Colonic mucosa (tissue), 4 donors: ENCODE data around the gene SMTNL1. TPM values are rescaled to one million over a fixed set of nuclear protein-coding genes. Genes with fewer than 3 reads are reported as not detected.

Source experiments
- DNase-seq: peaks from one replicate; pipeline ENCODE4 v3.0.0-alpha.2; 2020
- H3K27ac ChIP-seq: fragments of 200-600 bp; one replicate; pipeline ENCODE4 v1.8.0; 2021
- H3K27me3 ChIP-seq: fragments of 200-600 bp; one replicate; pipeline ENCODE4 v1.8.0; 2021
- H3K36me3 ChIP-seq: fragments of 200-600 bp; one replicate; pipeline ENCODE4 v1.8.0; 2021
- H3K4me1 ChIP-seq: fragments of 200-600 bp; one replicate; pipeline ENCODE4 v1.8.0; 2021; ENCODE audit warnings: mild to moderate bottlenecking
- H3K4me3 ChIP-seq: fragments of 200-600 bp; one replicate; pipeline ENCODE4 v1.8.0; 2021
- H3K9ac ChIP-seq, 2 donors: one replicate each; pipeline ENCODE4 v1.7.0; 2013; ENCODE audit warnings: control low read depth in 2 of 2, low read depth in 2 of 2, low read length in 2 of 2
- H3K9me3 ChIP-seq: fragments of 200-600 bp; one replicate; pipeline ENCODE4 v1.8.0; 2021
- CTCF ChIP-seq: fragments of 200-600 bp; IDR thresholded peaks from one replicate; pipeline ENCODE4 v1.8.0; 2022; ENCODE audit warnings: antibody characterized with exemption, mild to moderate bottlenecking
- intact Hi-C: fragments of 100-400 bp; cut with DNase I; formaldehyde crosslinking; loops from one replicate; pipeline ENCODE4 v1.14.1; 2022
- total RNA-seq, 2 donors: library from RNA; stranded (reverse); fragmentation: NEBNext Ultra II Directional in 1 of 2; extraction: Animal tissue kit (Norgen Biotek cat#: 25700) in 1 of 2; gene quantifications; one replicate each; pipeline ENCODE4 v1.2.1, GENCODE V29; 2021
- donor health status: healthy.
- donor health status: DM: no; HTN: no; CAD: no.
- donor health status: DM: no; HTN: no; CAD: no.

The SMTNL1 gene
- total RNA-seq, 2 donors from 2014 or later = not detected

- H3K27ac ChIP-seq = no peak within 1 kb of the TSS
- no peaks in the 10 kb centered on the region for H3K9me3 ChIP-seq
- peak within 1 kb of the TSS; percentile 65 to 81 for H3K9ac ChIP-seq
- no peak for TF ChIP-seq CTCF
- H3K27me3 ChIP-seq = no peaks in the 10 kb centered on the region
- peaks cover 4% of the 10 kb centered on the region for H3K4me1 ChIP-seq
- intact Hi-C loops = no loop called here
- peak; percentile 72 for DNase-seq
- H3K36me3 ChIP-seq = no peaks in the 10 kb centered on the region
- H3K4me3 ChIP-seq = peak within 1 kb of the TSS; percentile 79
Observed at GRCh38 chr11:57515332-57516060, 21.9 kb upstream of the SMTNL1 start, which contains the start of gene SLC43A1. SLC43A1 (minus strand) TSS chr11:57515702; CDS start chr11:57514111, 1,591 bp downstream.

DNA sequence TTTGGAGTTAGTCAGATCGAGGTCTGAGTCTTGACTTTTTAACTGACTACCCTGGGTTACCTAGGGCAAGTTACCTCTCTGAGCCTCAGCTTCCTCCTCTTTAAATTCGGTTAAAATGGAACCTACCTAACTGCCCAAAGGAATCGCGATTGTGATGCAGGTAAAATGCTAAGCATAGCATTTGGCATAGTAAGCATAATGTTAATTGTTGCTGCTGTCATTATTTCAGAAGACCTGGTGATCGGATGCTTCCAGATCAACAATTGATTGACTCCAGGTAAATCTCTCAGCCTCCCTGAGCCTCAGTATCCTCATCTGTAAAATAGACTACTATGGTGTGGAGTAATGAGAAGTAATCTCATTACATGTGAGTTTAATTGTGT lies 21.3 kb upstream of the SMTNL1 start:
- Histone ChIP-seq H3K36me3 (no peaks in the 10 kb centered on the region), H3K9ac (peak overlapping the region; percentile 52 to 81), H3K4me1 (peaks cover 4% of the 10 kb centered on the region), H3K9me3 (no peaks in the 10 kb centered on the region), H3K4me3 (peak overlapping the region; percentile 79), H3K27ac (no peak overlapping the region), H3K27me3 (no peaks in the 10 kb centered on the region)
- intact Hi-C loops = no loop called here
- no peak for DNase-seq
- TF ChIP-seq CTCF = no peak

- Histone ChIP-seq H3K36me3 (no peaks in the 10 kb centered on the region), H3K9ac (no peak overlapping the region), H3K4me3 (no peak overlapping the region), H3K4me1 (no peaks in the 10 kb centered on the region), H3K9me3 (no peaks in the 10 kb centered on the region), H3K27ac (no peak overlapping the region), H3K27me3 (no peaks in the 10 kb centered on the region)
- TF ChIP-seq CTCF = no peak
- no peak for DNase-seq
- intact Hi-C loops = no loop called here
Observed at GRCh38 chr11:57521116-57521515, 16.3 kb upstream of the SMTNL1 start.

DNA sequence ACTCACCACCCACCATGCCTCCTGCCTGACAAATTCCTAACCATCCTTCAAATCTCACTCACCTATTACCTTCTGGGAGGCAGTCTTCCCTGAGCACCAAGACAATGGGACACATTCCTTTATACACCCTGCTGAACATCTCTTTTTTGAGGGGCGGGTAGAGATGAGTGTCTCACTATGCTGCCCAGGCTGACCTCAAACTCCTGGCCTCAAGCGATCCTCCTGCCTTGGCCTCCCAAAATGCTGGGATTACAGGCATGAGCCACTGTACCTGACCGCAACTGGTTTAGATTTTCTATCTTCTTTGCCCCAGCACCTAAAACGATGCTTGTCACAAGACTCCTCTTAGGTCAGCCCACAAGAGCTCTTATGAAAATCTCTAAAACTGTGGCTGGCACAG lies 14.0 kb upstream of the SMTNL1 start:
- Histone ChIP-seq H3K4me1 (no peaks in the 10 kb centered on the region), H3K9me3 (no peaks in the 10 kb centered on the region), H3K27me3 (no peaks in the 10 kb centered on the region), H3K4me3 (no peak overlapping the region), H3K9ac (no peak overlapping the region), H3K27ac (no peak overlapping the region), H3K36me3 (no peaks in the 10 kb centered on the region)
- no peak for TF ChIP-seq CTCF
- DNase-seq = no peak
- intact Hi-C loops = no loop called here

GRCh38 chr11:57527056-57527631 lies 10.3 kb upstream of the SMTNL1 start:
- intact Hi-C loops = loop anchor here (2.0 to 5.0 kb wide), 2 partner anchors 32 to 70 kb away; no protein-coding TSS in a partner anchor
- H3K27me3 ChIP-seq = no peaks in the 10 kb centered on the region
- no peak overlapping the region for H3K27ac ChIP-seq
- no peak overlapping the region for H3K9ac ChIP-seq
- H3K4me1 ChIP-seq = peaks cover 8% of the 10 kb centered on the region
- H3K36me3 ChIP-seq = no peaks in the 10 kb centered on the region
- H3K9me3 ChIP-seq = no peaks in the 10 kb centered on the region
- H3K4me3 ChIP-seq = no peak overlapping the region
- TF ChIP-seq CTCF = peak; percentile 87
- DNase-seq = peak; percentile 82
